DMS 273 (cell line): ENCODE results near the gene DIDO1.
A peak's percentile ranks its signal among the peaks of the same experiment; 100 is the strongest.

Experiments used
- DNase-seq: peaks from one replicate; lab custom pipeline; 2025; ENCODE audit not compliant: unreplicated experiment; lab: John Stamatoyannopoulos, UW

The DIDO1 gene

GRCh38 chr20:62926229-62927127 is at the start of gene DIDO1:
DIDO1 (minus strand) TSS chr20:62926505.
- DNase-seq, result peak; percentile 93

- DNase-seq, result no peak
Measured at GRCh38 chr20:62975251-62975760, 49.0 kb upstream of the DIDO1 start.

GRCh38 chr20:62972845-62973745 is 46.8 kb upstream of the DIDO1 start:
- no peak for DNase-seq

GRCh38 chr20:62971950-62972844 is 45.9 kb upstream of the DIDO1 start:
- DNase-seq, result peak; percentile 93

GRCh38 chr20:62971211-62971949 is 45.1 kb upstream of the DIDO1 start:
- no peak for DNase-seq

- no peak for DNase-seq
Measured at GRCh38 chr20:62970307-62971210, 44.3 kb upstream of the DIDO1 start.

- DNase-seq, result no peak
Measured at GRCh38 chr20:62969939-62970306, 43.6 kb upstream of the DIDO1 start.

- no peak for DNase-seq
Measured at GRCh38 chr20:62969179-62969760, 43.0 kb upstream of the DIDO1 start.

- DNase-seq, result no peak
Measured at GRCh38 chr20:62968378-62969178, 42.3 kb upstream of the DIDO1 start.

- DNase-seq, result no peak
Measured at GRCh38 chr20:62967628-62968351, 41.5 kb upstream of the DIDO1 start.

- no peak for DNase-seq
Measured at GRCh38 chr20:62967149-62967501, 40.8 kb upstream of the DIDO1 start.

GRCh38 chr20:62966212-62967148 is 40.2 kb upstream of the DIDO1 start:
- DNase-seq, result no peak

GRCh38 chr20:62965363-62965771 is 39.1 kb upstream of the DIDO1 start:
- DNase-seq, result no peak

- no peak for DNase-seq
Measured at GRCh38 chr20:62964700-62965099, 38.4 kb upstream of the DIDO1 start.

GRCh38 chr20:62963614-62964397 is 37.5 kb upstream of the DIDO1 start:
- DNase-seq, result no peak
